Heart left ventricle (tissue), 13 donors: Measurements from ENCODE around the gene OR8B2.

Source experiments
- CTCF ChIP-seq, 12 donors: fragments of 200-600 bp; sonication (generic) in 4 of 12; IDR thresholded peaks; one replicate each; pipeline versions ENCODE4 v1.5.0 to v1.8.0; 2018 to 2022; ENCODE audit warnings: antibody characterized with exemption in 12 of 12, mild to moderate bottlenecking in 5 of 12
- POLR2A ChIP-seq, 2 donors: fragments of 450-650 bp; IDR thresholded peaks; one replicate each; pipeline ENCODE4 v1.6.1; 2017; ENCODE audit warnings: antibody characterized with exemption in 2 of 2, mild to moderate bottlenecking in 2 of 2, moderate library complexity in 2 of 2
- donor health status: ischemic (EF 13 %, LVEDD 7.1; RV severe dilation, severe dysfunction).
- donor health status: DM: no; HTN: yes; CAD: no.
- donor health status: DM: no; HTN: no; CAD: no.
- donor health status: ischemic (EF 25% LVEDD 6.9; RV normal size, moderate dysfunction).
- donor health status: ischemic (EF 25% LVEDD 5.7; RV mildly dilated, moderate dysfunction).
- donor health status: ischemic (EF 35%, LVEDD 5.7; RV mildly dilated, moderate dysfunction).
- donor health status: nonischemic (EF 11% LVEDD 7.7; RV severe dilation, severe dysfunction).
- donor health status: DM: yes; HTN: yes; CAD: no.
- donor health status: PGD.
- donor health status: ischemic (EF 29% LVEDD 5.4; RV normal size, mild dysfunction).
- donor health status: nonischemic (EF 23%, LVEDD 6.1; RV moderate dilation, normal function).

GRCh38 chr11:124339396-124340141, 44.7 kb downstream of the OR8B2 start:
- TF ChIP-seq CTCF (IDR thresholded peaks at IDR 0.05) (no peak), POLR2A (IDR thresholded peaks at IDR 0.05) (no peak)
